ENCODE data around the gene SUSD2.

DNA sequence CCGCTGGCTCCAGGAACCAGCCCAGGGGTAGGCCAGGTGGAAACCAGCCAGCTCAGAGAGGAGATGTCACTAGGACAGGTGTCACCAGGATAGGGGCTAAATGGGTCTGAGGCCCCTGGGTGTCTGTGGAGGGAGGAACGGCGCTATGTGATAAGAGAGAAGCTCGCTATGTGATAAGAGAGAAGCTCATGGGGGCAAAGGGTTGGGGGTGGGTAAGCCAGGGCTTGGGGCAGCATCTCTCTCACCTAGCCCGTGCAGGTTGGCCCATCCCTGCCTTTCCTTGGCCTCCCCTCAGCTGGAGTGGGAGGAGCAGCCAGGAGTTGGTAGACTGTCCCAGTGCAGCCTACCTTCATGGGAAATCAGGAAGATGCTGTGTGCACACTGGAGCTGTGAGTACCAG is 26.5 kb upstream of the SUSD2 start:
- TF ChIP-seq, protein P1, sequence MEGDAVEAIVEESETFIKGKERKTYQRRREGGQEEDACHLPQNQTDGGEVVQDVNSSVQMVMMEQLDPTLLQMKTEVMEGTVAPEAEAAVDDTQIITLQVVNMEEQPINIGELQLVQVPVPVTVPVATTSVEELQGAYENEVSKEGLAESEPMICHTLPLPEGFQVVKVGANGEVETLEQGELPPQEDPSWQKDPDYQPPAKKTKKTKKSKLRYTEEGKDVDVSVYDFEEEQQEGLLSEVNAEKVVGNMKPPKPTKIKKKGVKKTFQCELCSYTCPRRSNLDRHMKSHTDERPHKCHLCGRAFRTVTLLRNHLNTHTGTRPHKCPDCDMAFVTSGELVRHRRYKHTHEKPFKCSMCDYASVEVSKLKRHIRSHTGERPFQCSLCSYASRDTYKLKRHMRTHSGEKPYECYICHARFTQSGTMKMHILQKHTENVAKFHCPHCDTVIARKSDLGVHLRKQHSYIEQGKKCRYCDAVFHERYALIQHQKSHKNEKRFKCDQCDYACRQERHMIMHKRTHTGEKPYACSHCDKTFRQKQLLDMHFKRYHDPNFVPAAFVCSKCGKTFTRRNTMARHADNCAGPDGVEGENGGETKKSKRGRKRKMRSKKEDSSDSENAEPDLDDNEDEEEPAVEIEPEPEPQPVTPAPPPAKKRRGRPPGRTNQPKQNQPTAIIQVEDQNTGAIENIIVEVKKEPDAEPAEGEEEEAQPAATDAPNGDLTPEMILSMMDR (IDR thresholded peaks at IDR 0.05) = no peak
- no peak for TF ChIP-seq POLR2A (IDR thresholded peaks at IDR 0.05)

All from Peyer's patch (tissue), 4 donors.